Measurements from ENCODE around the gene HARS2. TPM values are rescaled to one million over a fixed set of nuclear protein-coding genes. Genes with fewer than 3 reads are reported as not detected.

The HARS2 gene
- polyA plus RNA-seq, 2 of the 4 experiments (the other 2 are of a cell fraction): 44.9 to 55.1 TPM

DNA sequence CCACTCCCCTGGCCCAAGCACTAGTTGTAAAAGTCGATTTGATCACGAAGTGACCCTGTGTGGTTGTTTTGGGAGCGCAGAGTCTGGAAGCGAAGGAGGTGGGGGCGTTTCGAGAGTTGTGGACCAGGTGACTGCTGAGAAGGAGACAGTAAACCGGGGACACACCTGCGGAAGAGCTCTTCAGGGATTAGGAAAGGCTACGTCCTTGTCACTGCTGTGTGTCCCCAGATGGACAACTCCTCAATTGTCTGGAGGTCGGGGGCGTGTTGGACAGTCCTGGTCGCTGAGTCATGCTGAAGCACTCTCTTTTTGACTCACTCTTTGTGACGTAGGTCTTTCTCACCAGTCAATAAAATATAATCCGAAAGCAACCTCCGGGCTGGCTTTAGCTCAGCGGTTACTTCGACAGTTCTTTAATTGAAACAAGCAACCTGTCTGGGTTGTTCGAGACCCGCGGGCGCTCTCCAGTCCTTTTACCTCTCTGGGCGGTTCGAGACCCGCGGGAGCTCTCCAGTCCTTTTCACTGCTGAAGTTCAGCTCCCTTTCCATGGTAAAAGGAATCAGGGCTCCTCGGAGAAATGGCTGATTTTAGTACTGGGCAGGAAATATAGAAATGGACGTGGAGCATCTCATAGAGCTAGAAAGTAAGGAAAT lies 19.8 kb downstream of the HARS2 start:
- Histone ChIP-seq H3K4me1 (peaks cover 9% of the 10 kb centered on the region; the same call in 2 of the 3 replicates), H3K9me3 (no peaks in the 10 kb centered on the region), H3K27ac (peak overlapping the region; percentile 81 to 93), H3K4me3 (peak overlapping the region; percentile 46), H3K4me2 (peak overlapping the region; percentile 79)
- ChIA-PET CTCF (interaction anchor here (0.6 to 2.1 kb wide), 6 partner anchors 8 to 1049 kb away, joined by 3 to 9 read pairs (median 6); no protein-coding TSS in a partner anchor), POLR2A (interaction anchor here (0.7 to 3.9 kb wide), 10 partner anchors 8 to 348 kb away, joined by 3 to 72 read pairs (median 12); partner anchors contain the start of genes ANKHD1, EIF4EBP3, HARS1 and HARS2)
- ATAC-seq (peak; percentile 94 to 96), DNase-seq (ENCODE audit: low read depth in 1 of 2, low spot score in 1 of 2) (peak; percentile 94 to 98), FAIRE-seq (peak; percentile 85)
- WGBS (ENCODE audit: missing lambda C conversion rate): under 1% methylated on average over 27 of the region's 27 CpGs
- 0 out of 2 replicates have a peak, but pooled peaks have one; percentile 5 for TF ChIP-seq HOXB5 (CRISPR knock-in tag; IDR thresholded peaks at IDR 0.05)
- no peak for TF ChIP-seq NPAS2 (CRISPR knock-in tag; IDR thresholded peaks at IDR 0.05; ENCODE audit: borderline replicate concordance)
- TF ChIP-seq, protein P1, sequence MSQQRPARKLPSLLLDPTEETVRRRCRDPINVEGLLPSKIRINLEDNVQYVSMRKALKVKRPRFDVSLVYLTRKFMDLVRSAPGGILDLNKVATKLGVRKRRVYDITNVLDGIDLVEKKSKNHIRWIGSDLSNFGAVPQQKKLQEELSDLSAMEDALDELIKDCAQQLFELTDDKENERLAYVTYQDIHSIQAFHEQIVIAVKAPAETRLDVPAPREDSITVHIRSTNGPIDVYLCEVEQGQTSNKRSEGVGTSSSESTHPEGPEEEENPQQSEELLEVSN (IDR thresholded peaks at IDR 0.05; ENCODE audit: borderline replicate concordance, low read depth): no peak
- TF ChIP-seq ESRRA (IDR thresholded peaks at IDR 0.05; ENCODE audit: borderline replicate concordance, low read length): no peak
- TF ChIP-seq HOXB13 (CRISPR knock-in tag; IDR thresholded peaks at IDR 0.05; ENCODE audit: low read depth): no peak
- TF ChIP-seq JUN (IDR thresholded peaks at IDR 0.05): peak; percentile 36 to 47; a peak in 1 of 5 replicates
- peak; percentile 81 for TF ChIP-seq EHMT2 (IDR thresholded peaks at IDR 0.05; ENCODE audit: low read depth)
- TF ChIP-seq, protein P2, sequence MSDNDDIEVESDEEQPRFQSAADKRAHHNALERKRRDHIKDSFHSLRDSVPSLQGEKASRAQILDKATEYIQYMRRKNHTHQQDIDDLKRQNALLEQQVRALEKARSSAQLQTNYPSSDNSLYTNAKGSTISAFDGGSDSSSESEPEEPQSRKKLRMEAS (IDR thresholded peaks at IDR 0.05): peak; percentile 60
- TF ChIP-seq CHD2 (IDR thresholded peaks at IDR 0.05; ENCODE audit: low read length, partially characterized antibody): no peak
- peak; percentile 66 for TF ChIP-seq JUNB (IDR thresholded peaks at IDR 0.05)
- no peak for TF ChIP-seq ZFP36 (IDR thresholded peaks at IDR 0.05; ENCODE audit: borderline replicate concordance, partially characterized antibody)
- TF ChIP-seq ZSCAN20 (CRISPR knock-in tag; IDR thresholded peaks at IDR 0.05): no peak
- TF ChIP-seq HDAC2 (IDR thresholded peaks at IDR 0.05): no peak
- no peak; the same call in 1 of the 2 replicates for TF ChIP-seq GATA3 (IDR thresholded peaks at IDR 0.05; ENCODE audit: borderline replicate concordance)
- TF ChIP-seq MAFK (IDR thresholded peaks at IDR 0.05; ENCODE audit: partially characterized antibody): peak; percentile 96
- TF ChIP-seq, protein P3, sequence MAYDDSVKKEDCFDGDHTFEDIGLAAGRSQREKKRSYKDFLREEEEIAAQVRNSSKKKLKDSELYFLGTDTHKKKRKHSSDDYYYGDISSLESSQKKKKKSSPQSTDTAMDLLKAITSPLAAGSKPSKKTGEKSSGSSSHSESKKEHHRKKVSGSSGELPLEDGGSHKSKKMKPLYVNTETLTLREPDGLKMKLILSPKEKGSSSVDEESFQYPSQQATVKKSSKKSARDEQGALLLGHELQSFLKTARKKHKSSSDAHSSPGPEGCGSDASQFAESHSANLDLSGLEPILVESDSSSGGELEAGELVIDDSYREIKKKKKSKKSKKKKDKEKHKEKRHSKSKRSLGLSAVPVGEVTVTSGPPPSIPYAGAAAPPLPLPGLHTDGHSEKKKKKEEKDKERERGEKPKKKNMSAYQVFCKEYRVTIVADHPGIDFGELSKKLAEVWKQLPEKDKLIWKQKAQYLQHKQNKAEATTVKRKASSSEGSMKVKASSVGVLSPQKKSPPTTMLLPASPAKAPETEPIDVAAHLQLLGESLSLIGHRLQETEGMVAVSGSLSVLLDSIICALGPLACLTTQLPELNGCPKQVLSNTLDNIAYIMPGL (CRISPR knock-in tag; IDR thresholded peaks at IDR 0.05; ENCODE audit: borderline replicate concordance): peak; percentile 42; the same call in 1 of the 2 replicates
- TF ChIP-seq NR3C1 (IDR thresholded peaks at IDR 0.05): no peak
- no peak for TF ChIP-seq KDM5A (IDR thresholded peaks at IDR 0.05)
- TF ChIP-seq NFE2L2 (conservative IDR thresholded peaks at IDR 0.05; ENCODE audit: low read length): peak; percentile 92
- TF ChIP-seq, protein P4, sequence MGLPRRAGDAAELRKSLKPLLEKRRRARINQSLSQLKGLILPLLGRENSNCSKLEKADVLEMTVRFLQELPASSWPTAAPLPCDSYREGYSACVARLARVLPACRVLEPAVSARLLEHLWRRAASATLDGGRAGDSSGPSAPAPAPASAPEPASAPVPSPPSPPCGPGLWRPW (IDR thresholded peaks at IDR 0.05): no peak
- TF ChIP-seq EP300 (IDR thresholded peaks at IDR 0.05): peak in 1 of 2 experiments; percentile 20; a peak in 1 of 5 replicates
- no peak for TF ChIP-seq RCOR1 (IDR thresholded peaks at IDR 0.05; ENCODE audit: low read depth, low read length)
- TF ChIP-seq POLR2AphosphoS2 (conservative IDR thresholded peaks at IDR 0.05; ENCODE audit: low read length): peak; percentile 91
- TF ChIP-seq, protein P5, sequence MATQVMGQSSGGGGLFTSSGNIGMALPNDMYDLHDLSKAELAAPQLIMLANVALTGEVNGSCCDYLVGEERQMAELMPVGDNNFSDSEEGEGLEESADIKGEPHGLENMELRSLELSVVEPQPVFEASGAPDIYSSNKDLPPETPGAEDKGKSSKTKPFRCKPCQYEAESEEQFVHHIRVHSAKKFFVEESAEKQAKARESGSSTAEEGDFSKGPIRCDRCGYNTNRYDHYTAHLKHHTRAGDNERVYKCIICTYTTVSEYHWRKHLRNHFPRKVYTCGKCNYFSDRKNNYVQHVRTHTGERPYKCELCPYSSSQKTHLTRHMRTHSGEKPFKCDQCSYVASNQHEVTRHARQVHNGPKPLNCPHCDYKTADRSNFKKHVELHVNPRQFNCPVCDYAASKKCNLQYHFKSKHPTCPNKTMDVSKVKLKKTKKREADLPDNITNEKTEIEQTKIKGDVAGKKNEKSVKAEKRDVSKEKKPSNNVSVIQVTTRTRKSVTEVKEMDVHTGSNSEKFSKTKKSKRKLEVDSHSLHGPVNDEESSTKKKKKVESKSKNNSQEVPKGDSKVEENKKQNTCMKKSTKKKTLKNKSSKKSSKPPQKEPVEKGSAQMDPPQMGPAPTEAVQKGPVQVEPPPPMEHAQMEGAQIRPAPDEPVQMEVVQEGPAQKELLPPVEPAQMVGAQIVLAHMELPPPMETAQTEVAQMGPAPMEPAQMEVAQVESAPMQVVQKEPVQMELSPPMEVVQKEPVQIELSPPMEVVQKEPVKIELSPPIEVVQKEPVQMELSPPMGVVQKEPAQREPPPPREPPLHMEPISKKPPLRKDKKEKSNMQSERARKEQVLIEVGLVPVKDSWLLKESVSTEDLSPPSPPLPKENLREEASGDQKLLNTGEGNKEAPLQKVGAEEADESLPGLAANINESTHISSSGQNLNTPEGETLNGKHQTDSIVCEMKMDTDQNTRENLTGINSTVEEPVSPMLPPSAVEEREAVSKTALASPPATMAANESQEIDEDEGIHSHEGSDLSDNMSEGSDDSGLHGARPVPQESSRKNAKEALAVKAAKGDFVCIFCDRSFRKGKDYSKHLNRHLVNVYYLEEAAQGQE (IDR thresholded peaks at IDR 0.05): peak; percentile 91
- peak; percentile 46 for TF ChIP-seq POLR2A (IDR thresholded peaks at IDR 0.05; ENCODE audit: low read length)
- TF ChIP-seq ZC3H11A (IDR thresholded peaks at IDR 0.05): no peak
- no peak for TF ChIP-seq TFCP2L1 (CRISPR knock-in tag; IDR thresholded peaks at IDR 0.05)
- TF ChIP-seq SMC3 (IDR thresholded peaks at IDR 0.05): peak; percentile 25; the same call in 1 of the 3 replicates
- no peak for TF ChIP-seq FOXS1 (CRISPR knock-in tag; IDR thresholded peaks at IDR 0.05)
- TF ChIP-seq RNF2 (IDR thresholded peaks at IDR 0.05; ENCODE audit: borderline replicate concordance, low read depth): no peak
- peak; percentile 79 for TF ChIP-seq FOSL2 (IDR thresholded peaks at IDR 0.05)
- TF ChIP-seq FOSL2 (CRISPR knock-in tag; IDR thresholded peaks at IDR 0.05): peak; percentile 98
- TF ChIP-seq HOXA7 (CRISPR knock-in tag; IDR thresholded peaks at IDR 0.05): no peak
- TF ChIP-seq, protein P6, sequence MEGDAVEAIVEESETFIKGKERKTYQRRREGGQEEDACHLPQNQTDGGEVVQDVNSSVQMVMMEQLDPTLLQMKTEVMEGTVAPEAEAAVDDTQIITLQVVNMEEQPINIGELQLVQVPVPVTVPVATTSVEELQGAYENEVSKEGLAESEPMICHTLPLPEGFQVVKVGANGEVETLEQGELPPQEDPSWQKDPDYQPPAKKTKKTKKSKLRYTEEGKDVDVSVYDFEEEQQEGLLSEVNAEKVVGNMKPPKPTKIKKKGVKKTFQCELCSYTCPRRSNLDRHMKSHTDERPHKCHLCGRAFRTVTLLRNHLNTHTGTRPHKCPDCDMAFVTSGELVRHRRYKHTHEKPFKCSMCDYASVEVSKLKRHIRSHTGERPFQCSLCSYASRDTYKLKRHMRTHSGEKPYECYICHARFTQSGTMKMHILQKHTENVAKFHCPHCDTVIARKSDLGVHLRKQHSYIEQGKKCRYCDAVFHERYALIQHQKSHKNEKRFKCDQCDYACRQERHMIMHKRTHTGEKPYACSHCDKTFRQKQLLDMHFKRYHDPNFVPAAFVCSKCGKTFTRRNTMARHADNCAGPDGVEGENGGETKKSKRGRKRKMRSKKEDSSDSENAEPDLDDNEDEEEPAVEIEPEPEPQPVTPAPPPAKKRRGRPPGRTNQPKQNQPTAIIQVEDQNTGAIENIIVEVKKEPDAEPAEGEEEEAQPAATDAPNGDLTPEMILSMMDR (IDR thresholded peaks at IDR 0.05): no peak
- peak in 1 of 2 experiments; percentile 43; a peak in 1 of 4 replicates for TF ChIP-seq CEBPB (IDR thresholded peaks at IDR 0.05)

All from A549 (cell line).